IPS-11a (cell line): ENCODE results near the gene TCF3.
A peak's percentile ranks its signal among the peaks of the same experiment; 100 is the strongest.

ENCODE experiments used
- H3K4me3 ChIP-seq: one replicate; pipeline ENCODE4 v1.5.1; 2013; ENCODE audit warnings: low read depth, low read length, control low read depth

TCF3 gene

DNA sequence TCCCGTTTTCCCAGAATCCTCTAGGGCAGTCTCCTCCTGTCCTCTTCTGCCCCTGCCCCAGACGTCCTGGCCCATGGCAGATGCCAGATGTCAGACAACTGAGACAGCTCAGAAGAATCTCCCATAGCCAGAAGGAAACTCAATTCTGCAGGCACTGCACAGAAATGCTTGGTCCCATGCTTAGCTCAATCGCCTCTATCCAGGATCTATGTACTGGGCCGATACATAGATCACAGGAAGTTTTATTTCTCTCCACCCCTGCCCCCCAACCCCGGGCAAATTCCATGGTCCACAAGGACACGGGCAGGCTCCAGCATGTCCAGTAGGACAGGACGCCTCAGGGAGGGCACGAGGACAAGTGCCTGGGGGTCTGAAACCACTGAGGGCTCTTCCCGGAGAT lies 64.5 kb downstream of the TCF3 start:
- no peak overlapping the region for H3K4me3 ChIP-seq

DNA sequence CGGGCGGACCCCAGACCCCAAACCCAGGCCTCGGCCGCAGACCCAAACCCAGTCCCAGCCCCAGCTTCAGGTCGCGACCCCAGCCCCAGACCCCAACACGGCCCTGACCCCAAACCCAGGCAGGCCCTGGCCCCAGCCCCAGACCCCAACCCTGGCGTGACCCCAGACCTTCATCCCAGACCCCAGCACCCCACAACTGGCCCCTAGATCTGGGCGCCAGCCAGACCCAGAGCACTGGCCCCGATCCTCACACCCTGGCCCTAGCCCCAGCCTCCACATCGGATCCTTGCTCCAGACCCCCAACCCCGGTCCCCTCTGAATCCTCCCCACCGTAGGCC lies 67.2 kb downstream of the TCF3 start:
- no peak overlapping the region for H3K4me3 ChIP-seq

DNA sequence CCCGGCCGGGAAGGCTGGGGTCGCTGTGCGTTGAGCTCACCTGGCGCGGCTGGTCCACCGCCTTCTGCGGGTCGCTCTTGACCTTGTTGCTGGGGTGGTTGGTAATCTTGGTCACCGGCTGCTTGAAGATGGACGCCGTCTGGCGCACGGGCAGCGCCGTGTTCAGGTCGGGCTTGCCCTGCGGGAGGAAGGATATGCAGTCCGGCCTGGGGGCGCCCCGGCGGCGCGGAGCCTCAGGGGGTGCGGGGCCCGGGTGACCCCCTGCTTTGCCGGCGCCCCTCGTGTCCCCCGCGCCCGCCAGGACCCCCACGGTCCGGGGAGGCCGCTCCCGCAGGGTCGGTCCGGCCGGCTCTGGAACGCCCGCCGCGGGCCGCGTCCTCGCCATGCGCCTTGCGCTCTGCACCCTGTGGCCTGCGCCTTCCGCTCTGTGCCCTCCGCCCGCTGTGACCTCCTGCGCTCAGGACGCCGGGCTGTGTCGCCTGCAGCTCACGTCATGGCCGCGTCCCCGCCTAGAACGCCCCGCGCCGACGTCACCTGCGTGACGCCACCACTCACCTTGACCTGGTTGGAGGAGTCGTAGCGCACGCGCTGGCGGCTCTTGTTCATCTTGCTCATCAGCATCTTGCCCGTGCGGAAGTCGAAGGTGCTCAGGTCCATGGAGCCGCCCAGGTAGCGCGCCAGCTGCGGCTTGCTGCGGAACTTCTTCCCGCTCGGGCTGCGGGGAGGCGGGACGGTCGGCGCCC lies 67.7 kb downstream of the TCF3 start:
- no peak overlapping the region for H3K4me3 ChIP-seq

DNA sequence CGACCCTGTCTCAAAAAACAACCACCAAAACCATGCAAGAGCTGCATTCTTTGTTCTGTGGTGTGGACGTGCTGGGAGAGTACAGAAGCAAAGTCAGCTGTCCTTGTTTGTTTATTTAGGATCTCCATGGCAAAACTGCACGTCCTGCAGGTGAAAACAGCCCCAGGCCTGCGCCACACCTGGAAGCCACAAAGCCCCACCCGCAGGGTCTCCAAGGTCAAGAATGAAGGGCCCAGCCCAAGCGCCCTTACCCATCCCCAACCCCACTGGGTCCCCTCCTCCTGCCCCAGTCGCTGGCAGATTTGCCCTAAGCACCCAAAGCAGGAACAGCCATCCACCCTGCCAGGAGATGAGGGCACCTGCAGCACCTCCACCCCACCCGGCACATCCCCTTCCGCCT lies 70.2 kb downstream of the TCF3 start:
- H3K4me3 ChIP-seq: no peak overlapping the region

DNA sequence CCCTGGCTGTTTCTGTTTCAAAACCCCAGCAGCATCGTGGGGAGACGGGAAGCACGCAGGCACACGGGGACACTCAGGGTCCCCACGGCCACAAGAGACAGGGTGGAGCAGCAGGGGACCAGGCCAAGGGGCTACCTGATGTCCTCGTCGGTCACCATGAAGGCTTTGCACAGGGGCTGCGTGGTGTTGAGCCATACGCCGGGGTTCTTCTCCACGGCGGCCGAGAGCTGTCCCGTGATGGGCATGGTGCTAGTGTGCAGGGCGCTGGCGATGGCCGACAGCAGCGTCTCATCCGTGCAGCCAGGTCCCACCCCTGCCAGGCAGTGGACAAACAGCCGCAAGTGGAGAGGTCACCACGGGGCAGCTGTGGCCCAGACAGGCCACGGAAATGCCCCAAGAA lies 71.5 kb downstream of the TCF3 start:
- no peak overlapping the region for H3K4me3 ChIP-seq

DNA sequence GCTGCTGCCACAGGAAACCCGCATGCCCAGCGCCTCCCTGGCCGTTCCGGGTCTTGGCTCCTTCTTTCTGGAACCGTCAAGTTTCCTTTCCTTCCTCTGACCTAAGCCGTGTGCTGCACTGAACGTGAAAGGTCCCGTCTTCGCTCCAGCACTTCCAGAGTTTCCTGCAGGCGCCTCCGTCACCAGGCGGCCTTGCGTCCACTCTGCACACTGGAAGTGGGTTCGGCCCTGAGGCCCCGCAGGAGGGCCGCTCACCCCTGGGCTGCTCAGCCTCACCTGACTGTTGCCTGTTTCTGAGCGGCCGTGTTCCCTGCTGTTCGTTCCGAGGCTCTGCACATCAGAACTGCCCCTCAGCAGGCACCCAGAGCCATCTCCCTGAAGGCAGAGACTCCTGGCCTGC lies 72.0 kb downstream of the TCF3 start:
- H3K4me3 ChIP-seq: no peak overlapping the region

DNA sequence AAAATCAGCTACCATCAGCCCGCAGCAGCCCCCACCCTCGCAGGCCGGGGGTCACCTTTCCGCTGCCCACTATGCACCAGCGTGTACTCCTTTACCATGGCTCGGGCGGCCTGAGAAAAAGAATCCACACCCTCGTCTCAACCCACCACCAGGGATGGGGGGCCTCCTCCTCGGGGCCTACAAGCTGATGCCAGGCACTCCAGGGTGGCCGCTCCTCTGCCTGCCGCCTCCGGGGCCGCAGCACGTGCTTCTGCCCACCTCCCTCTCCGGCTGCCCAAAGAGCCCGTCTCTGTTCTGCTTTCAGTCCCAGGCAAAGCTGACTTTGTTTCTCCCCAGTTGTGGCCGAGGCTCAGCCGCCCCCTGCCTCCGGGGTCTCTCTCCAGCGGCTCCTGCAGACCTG lies 73.2 kb downstream of the TCF3 start:
- no peak overlapping the region for H3K4me3 ChIP-seq

DNA sequence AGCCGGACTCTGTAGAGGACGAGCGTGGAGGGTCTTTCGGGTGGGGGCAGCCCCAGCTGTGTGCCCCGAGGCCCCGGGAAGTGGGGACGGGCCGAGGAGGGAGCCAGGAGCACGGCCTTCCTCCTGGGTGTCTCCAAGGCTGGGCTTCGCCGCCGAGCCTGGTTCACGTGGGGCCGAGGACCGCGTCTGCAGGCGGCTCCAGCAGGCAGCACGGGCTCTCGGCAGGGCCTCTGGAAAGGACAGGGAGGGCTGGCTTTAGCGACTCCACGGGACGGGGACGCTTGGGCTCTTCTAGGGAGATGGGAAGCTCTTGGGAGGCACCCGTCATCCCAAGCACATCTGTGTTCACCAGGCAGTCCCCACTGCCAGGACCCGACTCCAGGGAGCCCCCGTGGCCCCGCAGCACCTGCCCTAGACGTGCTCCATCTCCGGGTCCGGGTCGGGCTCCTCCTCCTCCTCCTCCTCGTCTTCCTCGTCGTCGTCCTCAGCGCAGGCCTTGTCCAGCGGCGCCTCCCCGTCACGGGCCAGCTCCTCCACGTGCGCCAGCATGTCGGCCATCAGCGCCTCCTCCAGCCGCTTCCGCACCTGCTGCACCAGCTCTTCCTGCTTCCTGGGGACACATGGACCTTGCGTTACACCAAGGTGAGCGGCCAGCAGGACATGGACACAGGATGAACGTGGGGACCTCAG lies 74.3 kb downstream of the TCF3 start:
- no peak overlapping the region for H3K4me3 ChIP-seq

DNA sequence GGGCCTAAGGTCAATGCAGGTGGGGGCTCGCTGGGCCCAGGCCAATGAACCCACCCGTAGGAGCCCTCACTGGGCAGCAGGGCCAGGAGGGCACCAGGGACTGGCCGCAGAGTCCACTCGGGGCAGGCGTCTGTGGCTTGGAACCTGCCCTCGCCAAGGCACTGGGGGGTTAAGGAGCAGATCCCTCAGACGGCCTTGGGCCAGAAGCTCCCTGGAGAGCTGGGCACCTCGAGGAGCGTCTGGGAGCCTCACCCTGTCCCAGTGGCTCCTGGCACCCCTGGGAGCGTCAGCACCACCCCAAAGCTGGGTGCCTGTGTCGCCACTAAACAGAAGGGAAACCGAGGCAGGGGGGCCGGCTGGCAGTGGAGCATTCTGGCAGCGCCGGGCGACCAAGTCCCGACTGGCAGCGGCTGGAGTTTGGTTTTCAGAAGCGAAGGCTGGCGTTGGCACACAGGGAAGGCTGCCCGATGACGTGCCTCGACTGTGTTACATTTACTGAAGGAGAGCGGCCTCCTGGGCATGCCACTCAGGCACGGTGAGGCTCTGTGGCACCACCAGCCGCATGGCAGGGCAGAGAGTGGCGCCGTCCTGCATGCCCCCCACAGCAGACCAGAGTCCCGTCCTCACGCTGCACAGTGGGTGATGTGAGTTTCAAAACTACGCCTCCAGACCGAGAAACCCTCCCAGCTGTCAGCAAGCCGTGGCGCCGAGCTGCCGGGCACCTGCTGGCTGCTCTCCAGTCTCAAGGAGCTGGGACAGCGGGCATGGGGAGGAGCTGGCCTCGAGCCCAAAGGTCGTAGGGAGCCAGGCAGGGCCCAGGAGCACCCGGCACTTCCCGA lies 75.1 kb downstream of the TCF3 start:
- no peak overlapping the region for H3K4me3 ChIP-seq

DNA sequence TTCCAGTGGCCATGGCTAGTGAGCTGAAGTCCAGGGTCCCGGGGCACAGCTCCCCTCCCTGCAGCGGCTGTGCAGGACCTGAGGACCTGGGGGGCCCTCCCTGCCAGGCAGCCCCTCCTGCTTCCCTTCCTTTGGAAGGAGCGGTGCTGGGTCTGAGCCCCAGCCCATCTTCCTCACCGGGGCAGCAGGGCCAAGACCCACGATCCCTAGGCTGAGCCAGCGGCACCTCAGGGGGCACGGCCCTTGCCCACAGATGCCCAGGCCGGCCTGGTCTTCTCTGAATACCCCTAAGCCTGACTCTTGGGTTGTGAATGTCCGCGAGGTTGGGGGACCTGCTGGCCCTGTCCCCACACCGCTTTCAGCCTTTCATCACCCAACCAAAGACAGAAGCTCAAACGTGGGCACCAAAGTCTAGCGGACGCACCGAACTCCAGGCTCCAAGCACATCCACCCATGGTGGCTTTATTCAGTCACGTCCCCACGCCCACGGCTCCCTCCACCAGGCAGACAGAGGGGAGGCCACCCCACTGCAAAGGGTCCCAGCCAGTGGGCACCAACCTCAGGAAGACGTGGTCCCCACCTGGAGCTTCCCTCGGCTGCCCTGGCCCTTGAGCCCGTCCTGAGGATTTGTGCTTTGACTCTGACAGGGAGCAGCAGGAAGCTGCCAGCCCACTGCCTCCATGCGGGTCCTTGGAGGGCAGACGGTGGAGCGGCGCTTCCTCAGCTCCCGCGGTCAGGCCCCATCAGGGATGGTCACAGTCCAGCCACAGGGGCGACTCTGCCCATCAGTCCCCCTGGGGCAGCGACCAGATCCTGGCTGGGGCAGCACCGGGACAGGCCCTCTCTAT lies 75.9 kb downstream of the TCF3 start:
- H3K4me3 ChIP-seq: no peak overlapping the region

DNA sequence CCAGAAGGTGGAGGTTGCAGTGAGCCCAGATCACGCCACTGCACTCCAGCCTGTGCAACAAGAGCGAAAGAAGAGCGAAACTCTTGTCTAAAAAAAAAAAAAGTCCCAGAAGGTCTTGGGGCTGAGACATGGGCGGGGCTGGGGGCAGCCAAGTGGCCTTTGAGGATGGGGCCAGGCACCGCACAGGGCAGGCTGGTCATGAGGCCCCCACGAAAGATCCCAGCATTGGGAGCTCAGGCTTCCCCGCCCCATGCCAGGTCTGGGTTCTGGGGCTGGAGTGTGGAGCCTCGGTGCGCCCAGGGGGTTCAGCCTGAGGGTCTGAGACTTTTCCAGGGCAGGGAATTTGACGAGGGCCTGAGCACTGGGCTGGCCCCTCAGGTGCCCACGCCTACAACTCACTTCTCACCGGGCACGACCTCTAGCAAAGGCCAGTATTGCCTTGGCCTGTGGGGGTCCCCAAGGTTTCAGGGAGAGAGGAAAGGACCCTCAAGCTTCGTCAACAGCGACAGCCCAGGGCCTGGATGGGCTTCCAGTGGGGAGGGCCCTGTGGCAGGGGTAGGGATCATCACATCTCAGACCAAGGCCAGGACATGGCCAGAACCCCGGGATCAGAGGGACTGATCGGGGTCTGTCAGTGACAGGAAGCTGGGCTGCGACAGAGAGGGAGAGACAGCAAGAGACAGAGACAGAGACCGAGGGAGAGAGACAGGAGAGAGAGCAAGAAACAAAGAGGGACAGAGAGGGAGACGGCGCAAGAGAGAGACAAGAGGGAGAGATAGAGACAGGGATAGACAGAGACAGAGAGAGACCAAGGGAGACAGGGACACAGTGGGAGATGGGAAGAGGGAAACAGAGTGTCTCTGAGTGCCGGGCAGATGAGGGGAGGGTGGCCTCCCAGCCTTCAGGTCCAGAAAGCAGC lies 76.8 kb downstream of the TCF3 start:
- H3K4me3 ChIP-seq: no peak overlapping the region

DNA sequence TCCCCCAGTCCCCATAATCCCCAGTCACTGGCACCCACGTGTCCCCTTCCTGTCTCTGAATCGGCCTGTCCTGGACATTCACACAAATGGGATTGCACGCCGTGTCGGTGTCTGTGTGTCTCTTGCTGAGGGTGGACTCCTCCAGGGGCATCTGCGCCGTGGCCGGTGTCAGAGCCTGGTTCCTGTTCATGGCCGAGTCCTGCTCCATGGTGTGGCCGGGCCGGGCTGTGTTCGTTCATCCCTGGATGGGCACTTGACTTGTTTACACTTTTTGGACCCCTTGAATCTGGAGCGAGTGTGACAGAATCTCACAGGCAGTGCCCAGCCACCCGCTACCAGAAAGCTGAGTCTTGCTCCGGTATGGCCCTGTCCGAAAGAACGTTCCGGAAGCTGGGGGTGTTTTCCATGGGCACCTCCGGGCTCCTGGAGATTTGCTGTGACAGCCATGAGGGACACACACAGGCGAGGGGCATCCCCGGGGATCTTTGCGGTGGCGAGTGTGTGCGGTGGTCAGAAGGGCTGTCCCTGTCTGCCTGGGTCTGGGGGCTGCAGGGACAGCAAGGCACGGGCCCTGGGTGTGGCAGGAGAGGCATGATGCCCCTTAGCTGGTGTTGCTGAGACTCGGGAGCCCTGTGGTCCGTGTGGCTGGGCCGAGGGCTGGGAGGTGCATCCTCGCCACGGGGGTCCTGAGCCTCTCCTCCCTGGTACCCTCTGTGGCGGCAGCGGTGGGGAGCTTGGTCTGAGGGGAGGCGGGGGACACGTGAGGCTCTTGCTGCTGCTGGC lies 77.9 kb downstream of the TCF3 start:
- no peak overlapping the region for H3K4me3 ChIP-seq

DNA sequence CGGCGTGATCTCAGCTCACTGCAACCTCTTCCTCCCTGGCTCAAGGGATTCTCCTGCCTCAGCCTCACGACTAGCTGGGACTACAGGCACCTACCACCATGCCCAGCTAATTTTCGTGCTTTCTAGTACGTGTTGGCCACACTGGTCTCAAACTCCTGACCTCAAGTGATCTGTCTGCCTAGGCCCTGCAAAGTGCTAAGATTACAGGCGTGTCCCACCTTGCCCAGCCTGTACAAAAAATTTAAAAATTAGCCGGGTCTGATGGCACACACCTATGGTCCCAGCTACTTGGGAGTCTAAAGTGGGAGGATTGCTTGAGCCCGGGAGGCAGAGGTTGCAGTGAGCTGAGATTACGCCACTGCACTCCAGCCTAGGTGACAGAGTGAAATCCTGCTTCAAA lies 79.6 kb downstream of the TCF3 start:
- no peak overlapping the region for H3K4me3 ChIP-seq

DNA sequence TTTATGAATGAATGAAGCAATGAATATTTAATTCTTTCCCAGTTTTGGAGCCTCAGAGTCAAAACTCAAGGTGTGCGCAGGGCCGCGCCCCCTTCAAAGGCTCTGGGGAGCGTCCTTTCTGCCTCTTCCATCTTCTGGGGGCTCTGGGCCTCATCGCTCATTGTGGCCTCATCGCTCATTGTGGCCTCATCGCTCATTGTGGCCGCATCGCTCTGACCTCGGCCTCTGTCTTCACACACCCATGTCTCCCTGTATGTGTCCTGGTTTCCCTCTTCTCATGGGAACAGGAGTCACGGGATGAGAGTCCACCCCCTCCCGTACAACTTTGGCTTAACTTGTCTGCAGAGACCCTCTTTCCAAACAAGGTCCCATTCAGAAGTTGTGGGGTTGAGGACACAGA lies 81.1 kb downstream of the TCF3 start:
- H3K4me3 ChIP-seq: no peak overlapping the region

DNA sequence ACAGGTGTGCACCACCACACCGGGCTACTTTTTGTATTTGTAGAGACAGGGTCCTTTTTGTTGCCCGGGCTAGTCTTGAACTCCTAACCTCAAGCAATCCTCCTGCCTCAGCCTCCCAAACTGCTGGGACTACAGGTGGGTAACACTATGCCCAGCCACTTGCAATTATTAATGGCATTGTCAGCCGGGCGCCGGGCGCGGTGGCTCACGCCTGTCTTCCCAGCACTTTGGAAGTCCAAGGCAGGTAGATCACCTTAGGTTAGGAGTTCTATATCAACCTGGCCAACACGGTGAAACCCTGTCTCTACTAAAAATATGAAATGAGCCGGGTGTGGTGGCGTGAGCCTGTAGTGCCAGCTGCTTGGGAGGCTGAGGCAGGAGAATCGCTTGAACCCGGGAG lies 81.6 kb downstream of the TCF3 start:
- H3K4me3 ChIP-seq: no peak overlapping the region

DNA sequence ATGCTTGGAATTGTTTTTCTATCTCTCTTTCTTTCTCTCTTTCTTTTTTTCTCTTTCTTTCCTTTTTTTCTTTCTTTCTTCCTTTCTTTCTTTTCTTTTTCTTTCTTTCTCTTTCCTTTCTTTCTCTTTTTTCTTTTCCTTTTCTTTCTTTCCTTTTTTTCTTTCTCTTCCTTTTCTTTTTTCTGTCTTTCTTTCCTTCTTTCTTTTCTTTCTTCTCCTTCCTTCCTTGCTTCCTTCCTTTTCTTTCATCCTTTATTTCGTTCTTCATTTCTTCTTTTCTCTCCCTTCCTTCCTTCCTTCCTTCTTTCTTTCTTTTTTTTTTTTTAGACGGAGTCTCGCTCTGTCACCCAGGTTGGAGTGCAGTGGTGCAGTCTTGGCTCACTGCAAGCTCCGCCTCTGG lies 82.4 kb downstream of the TCF3 start:
- no peak overlapping the region for H3K4me3 ChIP-seq

DNA sequence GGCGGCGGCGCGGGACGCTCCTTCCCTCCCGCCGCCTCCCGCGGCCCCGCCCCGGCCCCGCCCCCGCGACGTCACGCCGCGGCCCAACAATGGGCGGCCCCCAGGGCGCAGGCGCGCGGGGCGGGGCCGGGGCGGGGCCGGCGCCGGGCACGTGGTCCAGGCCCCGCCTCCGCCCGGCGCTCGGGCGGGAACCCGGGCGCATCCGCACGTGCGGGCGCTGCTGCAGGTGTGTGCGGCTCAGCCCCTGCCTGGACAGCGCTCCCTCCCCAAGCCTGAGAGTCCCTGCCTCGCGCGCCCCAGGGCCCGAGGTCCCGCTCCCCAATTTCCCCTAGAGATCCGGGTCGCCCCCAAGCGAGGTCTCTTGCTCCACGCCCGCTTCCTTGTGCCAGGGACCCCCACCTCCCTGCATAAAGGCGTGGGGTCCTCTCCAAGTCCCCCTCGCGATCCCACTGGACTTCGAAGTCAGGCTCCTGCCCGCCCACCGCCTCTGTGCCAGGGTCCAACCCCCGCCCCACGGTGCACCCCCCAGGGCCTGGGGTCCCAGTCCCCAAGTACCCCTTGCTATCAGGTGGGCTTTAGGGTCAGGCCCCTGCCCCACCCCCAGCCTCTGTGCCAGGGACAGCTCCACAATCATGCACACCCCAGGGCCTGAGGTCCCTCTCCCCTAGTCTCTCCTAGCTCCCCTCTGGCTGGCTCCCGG lies 83.9 kb downstream of the TCF3 start, which contains the start of gene MEX3D:
Gene MEX3D, minus strand, starts transcription at position 6 of the 700 bp plus-strand sequence. CDS start 267 bp downstream, outside the sequence.
- peak within 1 kb of the TSS; percentile 80 for H3K4me3 ChIP-seq

DNA sequence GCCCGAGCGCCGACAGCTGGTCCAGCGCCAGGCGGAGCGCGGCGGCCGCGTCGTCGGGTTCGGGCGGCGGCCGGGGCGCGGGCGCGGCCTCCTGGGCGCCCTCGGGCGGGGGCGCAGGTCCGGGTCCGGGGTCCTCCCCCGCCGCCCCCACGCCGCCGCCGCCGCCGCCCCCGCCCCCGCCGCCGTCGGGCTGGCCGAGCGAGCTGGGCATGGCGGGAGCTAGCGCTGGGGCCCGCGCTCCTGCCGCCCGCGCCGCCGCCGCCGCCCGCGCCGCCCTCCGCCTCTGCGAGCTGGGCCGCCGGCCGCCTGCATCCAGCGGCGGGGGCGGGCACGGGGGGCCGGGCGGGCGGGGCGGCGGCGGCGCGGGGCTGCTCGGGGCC lies 84.6 kb downstream of the TCF3 start:
- H3K4me3 ChIP-seq: no peak overlapping the region
